ENCODE results near the gene PGAP6.
A peak's percentile ranks its signal among the peaks of the same experiment; 100 is the strongest.
"Not testable (repeated sequence)": the region's sequence is repeated elsewhere in the genome, so short reads cannot be mapped to it uniquely, and the experiment has no call there.

Gene PGAP6, protein sequence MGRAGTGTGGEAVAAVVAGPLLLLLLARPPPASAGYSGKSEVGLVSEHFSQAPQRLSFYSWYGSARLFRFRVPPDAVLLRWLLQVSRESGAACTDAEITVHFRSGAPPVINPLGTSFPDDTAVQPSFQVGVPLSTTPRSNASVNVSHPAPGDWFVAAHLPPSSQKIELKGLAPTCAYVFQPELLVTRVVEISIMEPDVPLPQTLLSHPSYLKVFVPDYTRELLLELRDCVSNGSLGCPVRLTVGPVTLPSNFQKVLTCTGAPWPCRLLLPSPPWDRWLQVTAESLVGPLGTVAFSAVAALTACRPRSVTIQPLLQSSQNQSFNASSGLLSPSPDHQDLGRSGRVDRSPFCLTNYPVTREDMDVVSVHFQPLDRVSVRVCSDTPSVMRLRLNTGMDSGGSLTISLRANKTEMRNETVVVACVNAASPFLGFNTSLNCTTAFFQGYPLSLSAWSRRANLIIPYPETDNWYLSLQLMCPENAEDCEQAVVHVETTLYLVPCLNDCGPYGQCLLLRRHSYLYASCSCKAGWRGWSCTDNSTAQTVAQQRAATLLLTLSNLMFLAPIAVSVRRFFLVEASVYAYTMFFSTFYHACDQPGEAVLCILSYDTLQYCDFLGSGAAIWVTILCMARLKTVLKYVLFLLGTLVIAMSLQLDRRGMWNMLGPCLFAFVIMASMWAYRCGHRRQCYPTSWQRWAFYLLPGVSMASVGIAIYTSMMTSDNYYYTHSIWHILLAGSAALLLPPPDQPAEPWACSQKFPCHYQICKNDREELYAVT

DNA sequence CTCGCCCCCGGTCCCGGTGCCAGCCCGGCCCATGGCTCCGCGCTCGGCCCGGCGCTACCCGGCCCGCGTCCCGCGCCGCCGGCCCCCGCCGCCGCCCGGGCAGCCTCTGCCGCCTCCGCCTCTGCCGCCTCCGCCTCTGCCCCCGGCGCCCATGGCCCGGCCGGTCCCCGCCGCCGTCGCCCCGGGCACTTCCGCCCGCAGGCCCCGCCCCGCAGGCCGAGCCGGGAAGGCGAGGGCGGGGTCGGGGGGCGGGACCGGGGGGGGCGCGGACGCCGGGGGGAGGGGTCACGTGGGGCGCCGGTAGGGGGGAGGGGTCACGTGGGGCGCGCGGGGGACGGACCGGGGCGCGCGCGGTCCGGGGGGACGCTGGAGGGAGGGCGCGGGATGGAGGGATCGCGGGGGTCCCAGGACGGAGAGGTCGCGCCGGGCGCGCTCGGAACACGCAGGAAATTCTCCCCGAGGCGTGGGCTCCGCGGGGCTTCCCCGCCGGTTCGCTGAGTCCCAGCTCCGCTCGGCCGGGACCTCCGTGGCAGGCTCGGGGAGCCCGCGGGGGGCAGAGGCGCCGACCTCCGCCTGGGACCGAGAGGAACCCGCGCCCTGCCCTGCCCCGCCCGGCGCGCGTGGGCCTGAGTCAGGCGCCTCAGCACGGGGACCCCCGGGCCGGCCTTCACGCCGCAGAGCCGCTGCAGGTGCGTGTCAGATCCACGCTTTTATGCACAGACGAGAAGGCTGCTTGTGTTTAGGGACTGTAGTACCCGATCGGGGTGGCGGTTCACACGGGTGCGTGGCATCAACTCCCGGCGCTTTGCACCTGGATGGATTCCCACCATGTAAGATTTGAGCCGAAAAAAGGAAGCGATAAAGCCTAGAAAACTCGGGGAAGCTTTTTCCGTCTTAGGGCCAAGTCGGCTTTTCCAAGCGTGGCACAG lies at the start of gene PGAP6:
Gene PGAP6, minus strand, starts transcription at position 190 of the 929 bp plus-strand sequence. Its CDS starts 157 bp downstream, at position 33.
- Mint-ChIP-seq H3K27ac (peak within 1 kb of the TSS; percentile 88), H3K4me3 (peak within 1 kb of the TSS; percentile 91), H3K36me3 (peaks cover 9% of the 10 kb centered on the region), H3K27me3 (peaks cover 10% of the 10 kb centered on the region), H3K4me1 (peaks cover 29% of the 10 kb centered on the region), H3K9me3 (no peaks in the 10 kb centered on the region)
- CTCF ChIA-PET = interaction anchor here (1.2 to 1.3 kb wide), 2 partner anchors 19 to 20 kb away, joined by 3 to 4 read pairs; partner anchors contain the start of gene DECR2
- peak; percentile 76 for DNase-seq

DNA sequence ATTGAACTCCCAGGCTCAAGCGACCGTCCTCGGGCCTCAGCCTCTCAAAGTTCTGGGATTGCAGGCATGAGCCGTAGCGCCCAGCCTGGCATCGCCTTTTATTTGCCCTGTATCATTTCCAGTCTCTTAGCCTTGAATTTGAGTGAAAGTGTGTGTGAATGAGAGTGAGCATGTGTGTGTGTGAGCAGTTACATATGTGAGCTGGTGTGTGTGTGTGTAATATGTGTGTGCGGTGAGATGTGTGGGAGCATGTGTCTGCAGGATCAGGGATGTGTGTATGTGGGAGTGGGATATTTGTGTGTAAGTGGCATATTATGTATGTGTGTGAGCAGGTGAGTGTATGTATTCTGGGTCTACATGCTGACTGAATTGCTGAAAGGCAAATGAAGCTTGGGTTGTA lies 49.1 kb upstream of the PGAP6 start:
- DNase-seq = no peak
- H3K4me3 Mint-ChIP-seq = no peak overlapping the region
- CTCF ChIA-PET = no interaction called here
- H3K27me3 Mint-ChIP-seq = peaks cover 15% of the 10 kb centered on the region
- no peak overlapping the region for H3K27ac Mint-ChIP-seq
- peaks cover 3% of the 10 kb centered on the region for H3K36me3 Mint-ChIP-seq
- H3K4me1 Mint-ChIP-seq = peaks cover 22% of the 10 kb centered on the region
- no peaks in the 10 kb centered on the region for H3K9me3 Mint-ChIP-seq

DNA sequence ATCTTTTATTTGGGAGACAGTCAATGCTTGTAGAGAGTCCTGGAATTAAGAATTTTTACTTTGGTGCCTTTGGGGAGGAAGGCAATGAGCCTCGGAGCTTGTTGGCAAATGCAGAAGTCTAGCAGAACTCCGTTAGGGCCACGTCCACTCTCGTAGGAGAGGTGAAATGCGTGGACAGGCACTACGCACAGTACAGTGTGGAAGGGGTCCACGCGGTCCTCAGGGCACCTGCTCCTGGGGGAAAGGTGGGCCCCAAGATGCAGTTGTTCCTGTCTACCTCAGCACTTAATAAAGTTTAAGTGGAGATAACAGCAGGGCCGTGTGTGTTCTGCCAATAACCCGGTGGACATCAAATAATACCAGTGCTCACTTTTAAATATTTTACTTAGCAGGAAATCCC lies 45.5 kb upstream of the PGAP6 start:
- Mint-ChIP-seq H3K36me3 (peaks cover 3% of the 10 kb centered on the region), H3K4me1 (peaks cover 30% of the 10 kb centered on the region), H3K4me3 (peak overlapping the region; percentile 80), H3K27ac (no peak overlapping the region), H3K27me3 (peaks cover 42% of the 10 kb centered on the region), H3K9me3 (no peaks in the 10 kb centered on the region)
- no peak for DNase-seq
- CTCF ChIA-PET = interaction anchor here (1.5 kb wide), 1 partner anchor 68 kb away, joined by 3 read pairs; no protein-coding TSS in a partner anchor

DNA sequence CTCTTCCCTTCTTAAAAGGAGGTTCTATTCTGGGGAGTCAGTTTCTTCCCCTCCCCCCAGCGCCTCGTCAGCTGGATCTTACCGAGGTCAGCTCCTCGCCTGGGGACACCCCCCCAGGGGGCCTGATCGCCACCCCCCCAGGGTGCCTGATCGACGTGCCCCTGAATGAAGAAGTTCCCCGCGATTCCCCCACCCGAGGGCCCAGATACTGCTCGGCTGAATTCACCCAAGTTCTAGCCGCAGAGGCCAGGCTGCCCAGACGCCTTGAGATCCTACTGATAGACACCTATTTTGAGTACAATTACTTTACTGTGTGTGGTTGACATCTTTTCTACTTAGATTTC lies 45.1 kb upstream of the PGAP6 start:
- Mint-ChIP-seq H3K4me3 (peak overlapping the region; percentile 80), H3K4me1 (peaks cover 30% of the 10 kb centered on the region), H3K27ac (peak overlapping the region; percentile 58), H3K36me3 (peaks cover 3% of the 10 kb centered on the region), H3K27me3 (peaks cover 45% of the 10 kb centered on the region), H3K9me3 (no peaks in the 10 kb centered on the region)
- CTCF ChIA-PET = interaction anchor here (1.5 kb wide), 1 partner anchor 69 kb away, joined by 3 read pairs; no protein-coding TSS in a partner anchor
- DNase-seq = peak; percentile 30

DNA sequence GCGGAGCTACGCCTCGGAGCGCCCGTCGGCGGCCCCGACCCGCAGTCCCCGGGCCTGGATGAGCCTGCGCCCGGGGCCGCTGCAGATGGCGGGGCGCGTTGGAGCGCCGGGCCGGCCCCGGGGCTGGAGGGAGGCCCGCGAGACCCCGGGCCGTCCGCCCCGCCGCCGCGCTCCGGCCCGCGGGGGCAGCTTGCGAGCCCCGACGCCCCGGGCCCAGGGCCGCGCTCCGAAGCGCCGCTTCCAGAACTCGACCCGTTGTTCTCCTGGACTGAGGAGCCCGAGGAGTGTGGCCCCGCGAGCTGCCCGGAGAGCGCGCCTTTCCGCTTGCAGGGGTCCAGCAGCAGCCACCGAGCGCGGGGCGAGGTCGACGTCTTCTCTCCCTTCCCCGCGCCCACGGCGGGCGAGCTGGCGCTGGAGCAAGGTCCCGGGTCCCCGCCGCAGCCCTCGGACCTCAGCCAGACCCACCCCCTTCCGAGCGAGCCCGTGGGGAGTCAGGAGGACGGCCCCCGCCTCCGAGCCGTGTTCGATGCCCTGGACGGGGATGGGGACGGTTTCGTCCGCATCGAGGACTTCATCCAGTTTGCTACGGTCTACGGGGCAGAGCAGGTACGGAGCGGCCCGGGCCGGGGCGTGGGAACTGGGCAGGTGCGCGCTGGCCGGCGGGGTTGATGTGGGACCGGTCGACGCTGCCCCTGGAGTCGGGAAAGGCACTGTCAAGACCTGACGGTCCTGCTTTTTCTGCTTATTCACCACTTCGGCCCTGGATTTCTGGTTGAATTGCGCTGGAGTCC lies 44.5 kb upstream of the PGAP6 start:
- H3K9me3 Mint-ChIP-seq = no peaks in the 10 kb centered on the region
- peaks cover 3% of the 10 kb centered on the region for H3K36me3 Mint-ChIP-seq
- CTCF ChIA-PET = no interaction called here
- peak; percentile 30 for DNase-seq
- H3K27ac Mint-ChIP-seq = peak overlapping the region; percentile 58
- peaks cover 45% of the 10 kb centered on the region for H3K27me3 Mint-ChIP-seq
- H3K4me1 Mint-ChIP-seq = peaks cover 30% of the 10 kb centered on the region
- H3K4me3 Mint-ChIP-seq = peak overlapping the region; percentile 80

DNA sequence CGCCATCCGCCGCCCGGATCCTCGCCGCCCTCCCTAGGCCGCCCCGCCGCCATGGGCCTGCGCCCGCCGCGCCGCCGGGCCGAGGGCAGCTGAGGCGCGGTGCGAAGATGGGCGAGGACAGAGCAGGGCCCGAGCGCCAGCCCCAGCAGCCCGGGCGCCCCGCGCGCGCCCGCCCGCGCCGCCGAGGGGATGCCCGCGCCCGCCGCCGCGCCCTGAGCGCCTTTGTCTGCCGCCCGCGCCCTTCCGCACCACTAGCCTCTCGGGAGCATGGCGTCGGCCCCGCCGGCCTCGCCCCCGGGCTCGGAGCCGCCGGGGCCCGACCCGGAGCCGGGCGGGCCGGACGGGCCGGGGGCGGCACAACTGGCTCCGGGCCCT lies 43.9 kb upstream of the PGAP6 start:
- peak overlapping the region; percentile 82 for H3K4me3 Mint-ChIP-seq
- DNase-seq = no peak
- CTCF ChIA-PET = no interaction called here
- peaks cover 47% of the 10 kb centered on the region for H3K27me3 Mint-ChIP-seq
- H3K36me3 Mint-ChIP-seq = peaks cover 3% of the 10 kb centered on the region
- peaks cover 30% of the 10 kb centered on the region for H3K4me1 Mint-ChIP-seq
- H3K27ac Mint-ChIP-seq = peak overlapping the region; percentile 45
- no peaks in the 10 kb centered on the region for H3K9me3 Mint-ChIP-seq

DNA sequence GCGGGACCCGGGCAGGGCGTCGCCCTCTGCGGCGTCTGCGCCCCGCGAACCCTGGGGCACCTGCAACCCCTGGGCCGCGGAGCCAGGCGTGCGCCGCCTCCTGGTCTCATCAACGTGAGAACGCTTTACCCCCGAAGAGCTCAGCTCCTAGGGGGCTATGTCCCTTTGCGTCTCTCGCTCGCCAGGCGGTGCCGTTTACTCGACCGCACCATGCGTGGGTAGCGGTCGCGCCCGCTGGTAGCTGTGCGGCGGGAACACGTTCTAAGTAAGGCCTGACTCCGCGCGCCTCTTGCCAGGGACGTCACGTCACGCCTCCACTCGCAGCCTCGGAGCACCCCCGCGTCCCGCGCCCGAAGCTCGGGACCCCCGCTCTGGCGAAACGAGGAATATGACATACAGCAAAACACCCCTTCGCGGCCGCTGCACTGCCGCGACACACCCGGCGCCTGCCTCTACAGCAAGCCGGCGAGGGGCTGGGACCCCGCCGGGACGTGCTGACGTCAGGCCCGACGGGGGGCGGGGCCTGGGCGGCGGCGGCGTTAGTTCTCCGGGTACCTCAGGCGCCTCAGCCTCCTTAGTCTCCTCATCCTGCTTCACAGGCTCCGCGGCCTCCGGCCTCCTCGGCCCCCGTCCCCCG lies 43.4 kb upstream of the PGAP6 start, which contains the start of gene RAB11FIP3:
Gene RAB11FIP3, plus strand, starts transcription at position 568 of the 637 bp plus-strand sequence. CDS start 358 bp downstream, outside the sequence.
- CTCF ChIA-PET = interaction anchor here (0.6 to 1.0 kb wide), 2 partner anchors 42 to 70 kb away, joined by 3 to 4 read pairs; no protein-coding TSS in a partner anchor
- DNase-seq = peak; percentile 89
- peak within 1 kb of the TSS; percentile 82 for H3K4me3 Mint-ChIP-seq

DNA sequence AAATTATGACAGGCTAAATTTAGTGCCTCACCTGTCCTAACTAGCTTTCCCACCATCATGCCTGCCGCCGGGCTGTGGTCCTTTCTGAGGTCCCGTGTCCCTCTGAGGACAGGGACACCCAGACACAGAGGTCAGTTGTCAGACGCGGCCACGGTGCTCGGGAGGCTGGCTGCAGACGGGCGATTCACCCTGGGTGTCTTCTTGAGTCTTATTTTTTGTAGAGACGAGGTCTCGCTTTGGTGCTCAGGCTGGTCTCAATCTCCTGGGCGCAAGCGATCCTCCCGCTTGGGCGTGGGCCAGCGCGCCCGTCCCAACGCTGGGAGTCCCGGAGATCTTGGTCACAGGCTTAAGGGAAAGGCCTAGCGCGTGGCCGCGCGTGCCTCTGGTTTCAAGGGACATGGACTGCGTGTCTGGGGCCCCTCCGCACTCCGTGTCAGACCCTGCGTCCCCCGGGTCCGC lies 42.9 kb upstream of the PGAP6 start:
- H3K4me3 Mint-ChIP-seq = peak overlapping the region; percentile 82
- no peak for DNase-seq

More for the DNA sequence above, 43.4 kb upstream of the PGAP6 start, which contains the start of gene RAB11FIP3:
- Mint-ChIP-seq H3K4me1 (peaks cover 30% of the 10 kb centered on the region), H3K36me3 (peaks cover 3% of the 10 kb centered on the region), H3K27ac (peak within 1 kb of the TSS; percentile 84), H3K9me3 (no peaks in the 10 kb centered on the region), H3K27me3 (peaks cover 50% of the 10 kb centered on the region)

DNA sequence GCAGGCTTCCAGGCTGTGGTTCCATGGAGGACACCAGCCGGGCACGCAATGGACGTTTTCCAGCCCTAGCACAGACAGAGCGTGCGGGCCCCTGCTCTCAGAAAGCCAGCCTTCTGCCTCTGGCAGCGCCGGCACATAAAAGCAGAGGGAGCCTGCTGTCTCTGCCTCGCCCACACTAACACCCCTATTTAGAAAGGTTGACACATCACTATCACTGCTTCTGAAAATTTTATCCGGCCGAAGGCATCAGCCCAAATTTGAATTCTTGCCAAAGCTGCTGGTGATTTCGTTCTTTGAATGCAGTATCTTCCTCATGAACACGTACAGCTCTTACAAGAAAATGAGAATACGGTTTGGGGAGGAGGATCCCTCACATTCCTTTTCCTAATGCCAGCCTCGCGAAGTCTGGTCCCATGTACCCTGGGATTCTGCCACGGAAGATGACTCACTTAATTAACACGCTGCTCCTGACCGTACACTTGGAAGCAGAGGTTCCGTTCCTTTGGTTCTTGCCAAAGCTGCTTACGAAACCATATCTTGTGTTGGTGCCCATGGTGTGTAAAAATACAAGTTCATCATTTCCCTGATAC lies 42.4 kb upstream of the PGAP6 start:
- Mint-ChIP-seq H3K4me3 (peak overlapping the region; percentile 82), H3K27ac (no peak overlapping the region), H3K27me3 (peaks cover 50% of the 10 kb centered on the region), H3K4me1 (peaks cover 30% of the 10 kb centered on the region), H3K9me3 (no peaks in the 10 kb centered on the region), H3K36me3 (no peaks in the 10 kb centered on the region)
- no peak for DNase-seq
- CTCF ChIA-PET = no interaction called here

More for the DNA sequence above, 42.9 kb upstream of the PGAP6 start:
- Mint-ChIP-seq H3K4me1 (peaks cover 30% of the 10 kb centered on the region), H3K27ac (no peak overlapping the region), H3K27me3 (peaks cover 50% of the 10 kb centered on the region), H3K36me3 (no peaks in the 10 kb centered on the region), H3K9me3 (no peaks in the 10 kb centered on the region)
- CTCF ChIA-PET = interaction anchor here (0.6 to 1.0 kb wide), 2 partner anchors 41 to 71 kb away, joined by 3 to 4 read pairs; no protein-coding TSS in a partner anchor

DNA sequence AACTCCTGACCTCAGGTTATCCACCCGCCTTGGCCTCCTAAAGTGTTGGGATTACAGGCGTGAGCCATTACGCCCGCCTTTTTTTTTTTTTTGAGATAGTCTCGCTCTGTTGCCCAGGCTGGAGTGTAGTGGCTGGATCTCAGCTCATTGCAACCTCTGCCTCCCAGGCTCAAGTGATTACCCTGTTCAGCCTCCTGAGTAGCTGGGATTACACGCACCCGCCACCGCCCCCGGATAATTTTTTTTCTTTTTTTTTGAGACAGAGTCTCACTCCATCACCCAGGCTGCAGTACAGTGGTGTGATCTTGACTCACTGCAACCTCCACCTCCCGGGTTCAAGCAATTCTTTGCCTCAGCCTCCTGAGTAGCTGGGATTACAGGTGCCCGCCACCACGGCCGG lies 40.4 kb upstream of the PGAP6 start:
- Mint-ChIP-seq H3K4me1 (peaks cover 16% of the 10 kb centered on the region), H3K27me3 (peaks cover 45% of the 10 kb centered on the region)
- H3K4me3 Mint-ChIP-seq, CTCF ChIA-PET, H3K9me3 Mint-ChIP-seq, H3K27ac Mint-ChIP-seq, H3K36me3 Mint-ChIP-seq, DNase-seq: not testable (repeated sequence)

DNA sequence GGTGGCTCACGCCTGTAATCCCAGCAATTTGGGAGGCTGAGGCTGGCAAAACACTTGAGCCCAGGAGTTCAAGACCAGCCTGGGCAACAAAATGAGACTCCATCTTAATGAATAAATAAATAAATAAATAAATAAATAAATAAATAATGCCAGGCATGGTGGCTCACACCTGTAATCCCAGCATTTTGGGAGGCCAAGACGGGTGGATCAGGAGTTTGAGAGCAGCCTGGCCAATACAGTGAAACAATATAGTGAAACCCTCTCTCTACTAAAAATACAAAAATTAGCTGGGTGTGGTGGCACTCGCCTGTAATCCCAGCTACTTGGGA lies 33.4 kb upstream of the PGAP6 start:
- H3K27ac Mint-ChIP-seq, H3K4me3 Mint-ChIP-seq, H3K9me3 Mint-ChIP-seq, CTCF ChIA-PET, H3K4me1 Mint-ChIP-seq, H3K36me3 Mint-ChIP-seq, DNase-seq, H3K27me3 Mint-ChIP-seq: not testable (repeated sequence)

DNA sequence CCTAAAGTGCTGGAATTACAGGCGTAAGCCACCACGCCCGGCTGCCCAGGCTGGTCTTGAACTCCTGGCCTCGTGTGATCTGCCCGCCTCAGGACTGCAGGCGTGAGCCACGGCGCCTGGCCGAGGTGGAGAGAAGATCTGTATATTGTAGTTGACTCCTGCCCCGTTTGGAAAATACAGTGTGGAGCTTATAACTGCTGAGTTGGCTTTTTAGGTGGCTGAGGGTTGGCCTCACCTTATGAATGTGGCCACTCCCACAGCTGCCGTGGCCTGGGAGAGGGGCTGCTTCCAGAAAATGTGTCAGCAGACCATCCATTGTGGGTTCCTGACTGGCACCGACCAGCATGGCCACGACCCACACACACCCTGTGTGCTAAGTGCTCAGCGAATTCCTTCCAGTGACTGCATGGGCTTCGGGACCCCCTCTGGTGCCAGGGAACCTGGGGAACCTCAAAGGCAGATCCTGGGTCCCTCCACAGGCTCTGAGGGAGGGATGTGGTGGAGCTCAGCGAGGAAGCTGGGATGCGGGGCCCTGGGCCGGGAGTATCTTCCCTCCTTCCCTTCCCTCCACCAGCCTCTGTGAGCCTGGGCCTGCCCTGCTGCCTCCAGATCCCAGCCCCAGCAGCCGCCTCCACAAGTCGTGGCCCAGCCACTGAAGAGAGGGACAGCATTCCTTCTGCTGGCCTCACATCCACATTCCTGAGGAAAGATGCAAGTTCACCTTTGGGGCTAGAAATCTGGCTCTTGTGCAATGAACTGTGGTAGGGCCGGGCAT lies 32.8 kb upstream of the PGAP6 start:
- Mint-ChIP-seq H3K27ac (no peak overlapping the region), H3K36me3 (no peaks in the 10 kb centered on the region), H3K4me1 (no peaks in the 10 kb centered on the region), H3K27me3 (no peaks in the 10 kb centered on the region), H3K9me3 (no peaks in the 10 kb centered on the region), H3K4me3 (no peak overlapping the region)
- DNase-seq = no peak
- CTCF ChIA-PET = interaction anchor here (0.6 kb wide), 1 partner anchor 321 kb away, joined by 3 read pairs; no protein-coding TSS in a partner anchor

Data from activated naive CD4-positive, alpha-beta T cell treated with anti-CD3 and anti-CD28 coated beads, Interleukin-2, amount 10 ng/mL, durations not matched to agents 7 days and 5 days (primary cell).